Ramos (cell line): ENCODE measurements around the gene AKT2.

Source experiments
- in situ Hi-C: fragments of 300-500 bp; cut with MboI; formaldehyde crosslinking; loops from one replicate; pipeline ENCODE4 v1.14.3; 2022; ENCODE audit warnings: low sequenced_read_pairs; ENCODE audit not compliant: unreplicated experiment

AKT2 gene

GRCh38 chr19:40200341-40201099 lies 84.6 kb downstream of the AKT2 start:
- in situ Hi-C loops, result no loop called here

GRCh38 chr19:40198272-40198990 lies 86.7 kb downstream of the AKT2 start:
- in situ Hi-C loops, result no loop called here

GRCh38 chr19:40193587-40193849 lies 91.6 kb downstream of the AKT2 start:
- in situ Hi-C loops, result no loop called here

GRCh38 chr19:40192758-40193586 lies 92.2 kb downstream of the AKT2 start:
- in situ Hi-C loops, result no loop called here

GRCh38 chr19:40191836-40192646 lies 93.1 kb downstream of the AKT2 start:
- in situ Hi-C loops, result no loop called here

- in situ Hi-C loops, result no loop called here
These were observed 94.0 kb downstream of the AKT2 start, which contains the start of gene MAP3K10 for GRCh38 chr19:40190891-40191835. TSS of gene MAP3K10 (plus strand) at chr19:40191426. CDS start at chr19:40192032, 606 bp downstream.

- in situ Hi-C loops, result no loop called here
These were observed 100.9 kb downstream of the AKT2 start for GRCh38 chr19:40184273-40184672.
